Medulla oblongata (tissue), 1 donor: ENCODE measurements around the gene PNPLA1.

Experiments used
- DNase-seq: peaks from one replicate; pipeline ENCODE4 v3.0.0-alpha.2; 2015; ENCODE audit errors: extremely low spot score

The PNPLA1 gene

DNA sequence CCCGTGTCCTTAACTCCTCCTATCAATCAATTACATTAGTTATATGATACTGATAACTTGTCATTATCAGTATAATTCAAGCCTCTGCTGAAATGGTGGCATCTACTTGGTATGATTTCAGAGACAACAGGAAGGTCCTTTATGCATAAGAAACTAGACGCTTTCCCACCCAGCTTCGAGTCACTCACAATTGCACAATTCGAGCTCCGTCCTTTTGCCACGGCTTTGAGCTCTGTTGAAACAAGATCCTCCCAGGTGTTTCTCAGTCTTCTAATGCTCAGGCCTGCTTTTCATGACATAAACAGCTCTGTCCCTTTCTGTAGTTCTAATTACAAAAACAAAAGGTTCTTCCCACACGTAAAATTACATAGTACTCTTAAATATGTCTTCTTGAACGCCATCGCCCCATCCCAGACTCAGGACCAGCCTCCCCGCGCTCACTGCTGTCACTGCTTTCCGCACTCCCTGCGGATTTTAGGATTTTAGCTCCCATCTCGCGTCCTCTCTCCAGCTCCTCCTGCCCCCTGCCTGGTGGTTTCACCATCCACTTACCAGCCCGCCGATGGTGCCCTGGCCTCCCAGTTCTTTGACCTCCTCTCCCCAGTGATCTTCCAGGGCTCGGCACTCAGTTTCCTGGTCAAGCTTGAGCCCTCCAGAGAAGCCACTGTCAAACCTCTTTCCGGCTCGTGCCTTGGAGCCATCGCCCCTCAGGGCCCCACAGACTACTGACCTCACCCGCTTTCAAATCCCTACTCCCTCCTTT is 23.2 kb upstream of the PNPLA1 start:
- DNase-seq: no peak

DNA sequence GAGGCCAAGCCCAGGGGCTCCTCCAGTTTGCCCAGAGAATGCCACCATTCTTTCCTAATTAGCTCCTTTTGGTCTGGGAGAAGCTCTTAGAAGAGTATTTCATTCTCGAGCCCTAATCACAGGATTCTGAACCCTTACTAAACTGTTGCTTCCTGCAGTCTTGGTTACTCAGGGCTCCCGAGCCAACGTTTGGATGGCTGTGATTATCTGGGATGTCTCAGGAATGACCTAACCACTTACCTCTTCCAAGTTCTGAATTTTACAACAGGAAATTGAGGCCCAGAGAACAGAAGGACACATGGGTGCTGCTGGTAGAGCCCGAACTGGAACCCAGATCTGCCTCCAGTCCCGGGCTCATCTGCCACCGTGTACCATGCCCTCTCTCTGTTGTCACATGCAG is 22.2 kb upstream of the PNPLA1 start:
- no peak for DNase-seq

DNA sequence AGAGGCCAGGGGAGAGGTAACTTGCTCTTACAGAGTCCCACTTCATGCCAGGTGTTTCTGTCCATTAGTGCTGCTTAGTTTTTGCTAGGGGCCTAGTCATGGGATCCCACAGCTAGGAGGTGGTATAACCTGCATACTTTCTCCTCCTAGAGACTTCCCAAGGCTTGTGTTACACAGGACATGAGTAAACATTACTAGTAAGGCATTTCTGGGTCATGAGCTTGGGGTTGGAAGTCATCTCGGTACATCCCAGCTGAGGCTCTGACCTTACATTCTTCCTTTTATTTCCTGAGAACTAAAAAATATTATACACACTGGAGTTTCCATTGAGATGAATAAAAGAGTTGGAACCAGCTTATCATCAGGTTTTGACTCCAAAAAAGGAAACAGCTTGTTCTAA is 20.9 kb upstream of the PNPLA1 start:
- DNase-seq: no peak

DNA sequence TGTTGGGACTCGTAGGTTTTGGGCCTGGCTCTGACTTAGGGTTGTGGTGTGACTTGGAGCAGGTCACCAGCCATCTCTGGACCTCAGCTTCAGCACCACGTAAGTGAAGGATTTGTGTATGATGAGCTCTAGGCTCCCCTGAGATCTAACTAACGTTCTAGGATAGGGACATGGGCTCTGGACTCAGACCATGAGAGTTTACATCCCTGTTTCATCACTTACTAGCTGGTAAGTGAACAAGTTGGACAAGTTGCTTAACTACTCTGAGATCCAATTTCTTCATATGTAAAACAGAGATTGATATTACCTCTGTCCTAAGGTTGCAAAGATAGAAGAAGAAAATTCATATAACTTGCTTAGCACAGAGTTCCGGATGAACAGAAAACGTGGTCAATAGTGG is 20.3 kb upstream of the PNPLA1 start:
- DNase-seq: no peak

DNA sequence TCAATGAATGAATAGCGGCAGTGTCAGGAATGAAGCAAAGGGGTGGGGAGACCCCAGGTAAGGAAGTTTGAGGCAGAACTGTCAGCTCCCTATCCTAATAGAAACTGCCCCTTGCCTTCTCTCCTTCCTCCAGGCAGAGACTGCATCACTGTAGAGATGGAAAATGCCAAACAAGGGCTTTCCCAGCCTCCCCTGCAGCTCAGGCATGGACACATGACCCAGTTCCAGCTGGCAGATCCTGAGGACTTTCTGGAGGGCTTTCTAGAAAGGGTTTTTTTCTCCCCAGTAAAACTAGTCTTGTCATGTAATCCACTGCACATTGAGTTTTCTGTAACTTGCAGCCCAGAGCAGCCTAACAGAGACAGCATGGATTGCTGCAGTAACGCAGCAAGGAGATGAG is 17.9 kb upstream of the PNPLA1 start:
- no peak for DNase-seq

DNA sequence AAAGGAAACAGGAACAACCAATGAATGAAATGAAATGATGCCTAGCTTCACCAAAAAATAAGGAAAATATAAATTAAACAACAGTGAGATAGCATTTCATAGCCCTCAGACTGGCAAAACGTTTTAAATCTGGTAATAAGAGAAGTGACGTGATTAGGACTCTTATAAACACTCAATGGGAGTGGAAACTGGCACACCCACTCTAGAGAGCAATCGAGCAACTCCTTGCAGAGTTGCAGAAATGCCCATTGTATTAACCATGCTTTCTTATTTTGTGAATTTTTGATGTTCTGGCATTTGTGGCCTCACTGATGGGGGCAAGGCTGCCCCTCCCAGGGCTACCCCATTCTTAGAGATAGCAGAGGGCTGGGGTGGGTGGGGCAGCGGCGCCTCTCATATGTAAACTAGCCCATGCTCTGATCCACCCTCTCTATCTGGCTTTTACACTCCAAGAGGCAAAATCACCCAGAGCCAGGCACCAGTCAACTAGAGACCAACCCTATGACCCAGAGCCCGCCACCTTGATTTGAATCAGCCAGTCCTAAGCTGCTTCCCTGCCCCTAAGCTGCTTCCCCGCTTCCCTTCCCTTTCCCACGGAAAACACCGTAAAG is 6.4 kb upstream of the PNPLA1 start:
- DNase-seq: no peak

DNA sequence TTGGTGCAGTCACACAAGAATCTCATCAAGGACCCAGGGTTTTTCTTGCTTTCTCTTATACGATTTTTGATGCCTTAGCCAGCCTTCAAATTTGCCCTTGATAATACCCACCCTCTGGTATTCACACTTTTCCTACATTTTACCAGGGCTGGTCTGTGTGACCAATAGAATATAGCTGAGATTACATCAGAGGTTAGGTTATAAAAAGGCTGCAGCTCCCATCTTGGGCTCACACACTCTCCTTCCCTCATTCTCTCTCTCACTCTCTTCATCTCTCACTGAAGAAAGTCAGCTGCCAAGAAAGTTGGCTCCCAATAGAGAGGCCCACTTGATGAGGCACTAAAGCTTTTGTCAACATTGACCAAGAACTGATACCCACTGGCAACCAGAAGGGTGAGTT is 4.1 kb upstream of the PNPLA1 start:
- DNase-seq: no peak

DNA sequence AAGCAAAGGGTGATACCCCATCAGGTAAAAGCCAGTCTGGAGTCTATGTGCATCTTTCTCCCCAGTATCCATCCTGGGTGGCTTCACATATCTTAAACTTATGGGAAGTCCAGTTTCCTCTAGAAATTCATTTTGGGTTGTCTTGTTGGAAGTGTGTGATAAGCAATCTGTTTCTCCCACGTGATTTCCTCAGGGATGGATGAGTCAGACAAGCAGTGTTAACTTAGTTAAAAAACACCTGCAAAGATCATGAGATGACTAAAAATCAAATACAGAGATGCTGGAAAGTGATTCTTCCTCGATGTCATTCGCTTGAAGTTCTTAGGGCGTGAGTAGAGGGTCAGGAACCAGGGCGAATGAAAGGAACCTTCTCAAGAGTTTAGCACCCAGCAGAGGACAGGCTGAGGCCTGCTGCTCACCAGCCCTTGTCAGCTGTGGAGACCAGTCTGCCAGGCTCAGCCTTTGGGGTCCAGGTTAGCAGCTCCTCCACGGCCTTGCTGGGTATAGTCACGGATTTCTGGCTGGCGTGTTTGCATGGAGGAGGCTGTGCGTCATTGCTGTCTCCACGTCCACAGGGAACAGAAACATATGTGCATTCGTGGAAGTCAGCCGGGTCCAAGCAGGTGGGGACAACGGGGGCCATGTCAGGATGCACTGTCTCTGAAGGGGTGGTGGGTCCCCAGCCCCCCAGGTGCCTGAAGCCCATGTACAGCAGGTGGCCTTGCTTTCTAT is 2.8 kb upstream of the PNPLA1 start:
- DNase-seq: no peak

DNA sequence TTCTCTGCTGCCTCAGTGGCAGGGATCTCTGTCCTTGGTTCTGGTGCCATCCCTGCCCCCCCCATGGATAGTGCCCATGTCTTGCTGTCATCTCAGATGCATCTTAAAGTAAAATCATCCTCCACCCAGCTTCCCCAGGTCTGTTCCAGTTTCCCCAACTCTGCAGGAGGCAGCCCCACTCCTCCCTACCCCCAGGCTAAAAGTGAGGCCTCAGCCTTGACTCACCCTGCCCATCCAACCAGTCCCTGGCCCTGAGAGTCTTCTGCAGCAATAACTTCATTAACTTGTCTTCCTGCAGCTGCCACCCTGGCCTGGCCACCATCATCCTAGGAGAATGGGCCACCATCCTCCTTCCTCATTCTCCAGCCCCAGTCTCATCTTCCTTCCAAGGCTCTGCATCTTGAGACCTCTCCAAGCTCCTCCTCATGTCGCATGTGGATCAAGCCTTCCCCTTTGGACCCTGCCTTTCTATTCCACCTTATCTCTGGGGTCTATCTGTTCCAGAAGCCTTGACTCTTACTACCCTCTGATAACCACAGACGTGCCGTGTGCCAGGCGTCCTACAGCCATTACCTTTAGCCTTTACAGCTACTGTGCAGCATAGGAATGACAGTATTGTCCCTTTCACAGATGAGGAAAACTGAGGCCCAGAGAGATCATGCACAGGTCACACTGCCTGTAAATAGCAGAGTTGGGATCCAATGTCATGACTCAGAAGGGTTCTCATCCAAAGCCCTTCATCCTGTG is 2.0 kb upstream of the PNPLA1 start:
- no peak for DNase-seq

DNA sequence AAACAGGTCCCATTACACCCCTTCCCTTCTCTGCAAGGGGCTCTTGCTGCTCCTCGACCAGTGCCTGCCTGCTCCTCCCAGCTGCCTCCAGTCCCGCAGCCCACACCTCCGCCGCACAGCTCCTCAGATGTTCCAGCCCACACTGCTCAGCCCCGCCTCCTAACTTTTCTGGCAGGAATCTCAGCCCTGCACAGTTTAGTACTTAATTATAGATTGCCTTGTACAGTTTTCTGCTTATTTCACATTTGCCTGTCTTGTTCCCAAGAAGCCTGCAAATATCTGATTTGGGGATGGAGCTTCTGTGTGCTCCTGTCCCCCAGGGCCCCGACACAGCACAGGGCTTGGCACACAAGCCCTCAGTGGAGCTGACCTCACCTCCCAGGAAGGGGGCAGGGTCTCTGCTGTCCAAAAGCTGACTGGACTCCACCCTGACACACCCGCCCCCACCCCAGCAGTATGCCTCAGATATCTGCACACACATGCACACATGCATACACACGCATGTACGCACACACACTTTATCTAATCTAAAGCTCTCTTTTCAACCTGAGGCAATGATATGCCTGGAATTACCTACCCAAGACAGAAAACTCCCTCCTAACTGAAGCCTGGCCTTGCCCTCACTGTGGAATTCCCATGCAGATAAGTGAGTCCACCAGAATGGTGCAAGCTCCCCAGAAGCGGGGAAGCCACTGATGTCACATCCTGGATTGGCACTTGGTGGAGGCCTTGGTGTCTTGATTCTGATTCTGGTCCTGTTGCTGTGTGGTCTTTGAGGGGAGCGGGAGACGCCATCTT is 1.2 kb upstream of the PNPLA1 start:
- DNase-seq: no peak

DNA sequence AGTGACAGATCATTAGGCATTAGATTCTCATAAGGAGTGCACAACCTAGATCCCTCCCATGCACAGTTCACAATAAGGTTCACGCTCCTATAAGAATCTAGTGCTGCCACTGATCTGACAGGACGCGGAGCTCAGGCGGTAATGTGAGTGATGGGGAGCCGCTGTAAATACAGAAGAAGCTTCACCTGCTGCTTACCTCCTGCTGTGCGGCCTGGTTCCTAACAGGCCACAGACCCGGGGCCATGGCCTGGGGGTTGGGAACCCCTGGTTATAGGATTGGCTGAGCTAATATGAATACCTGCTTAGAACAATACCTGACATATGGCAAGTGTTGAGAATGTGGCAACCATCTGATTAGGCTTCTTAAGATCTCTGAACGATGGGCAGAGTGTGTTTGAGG is 2.4 kb downstream of the PNPLA1 start:
- no peak for DNase-seq

DNA sequence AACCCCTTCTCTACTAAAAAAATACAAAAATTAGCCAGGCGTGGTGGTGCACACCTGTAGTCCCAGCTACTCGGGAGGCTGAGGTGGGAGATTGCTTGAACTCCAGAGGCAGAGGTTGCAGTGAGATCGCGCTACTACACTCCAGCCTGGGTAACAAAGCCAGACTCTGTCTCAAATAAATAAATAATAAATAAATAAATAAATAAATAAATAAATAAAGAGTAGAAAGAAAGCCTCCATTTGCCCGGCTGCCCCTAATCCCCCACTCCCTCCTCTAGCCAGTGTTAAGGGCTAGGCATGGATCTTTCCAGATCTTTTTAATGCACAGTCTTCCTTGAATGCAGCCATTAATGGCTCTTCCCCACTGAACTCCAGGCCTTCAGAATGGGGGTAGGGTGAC is 3.2 kb downstream of the PNPLA1 start:
- no peak for DNase-seq

DNA sequence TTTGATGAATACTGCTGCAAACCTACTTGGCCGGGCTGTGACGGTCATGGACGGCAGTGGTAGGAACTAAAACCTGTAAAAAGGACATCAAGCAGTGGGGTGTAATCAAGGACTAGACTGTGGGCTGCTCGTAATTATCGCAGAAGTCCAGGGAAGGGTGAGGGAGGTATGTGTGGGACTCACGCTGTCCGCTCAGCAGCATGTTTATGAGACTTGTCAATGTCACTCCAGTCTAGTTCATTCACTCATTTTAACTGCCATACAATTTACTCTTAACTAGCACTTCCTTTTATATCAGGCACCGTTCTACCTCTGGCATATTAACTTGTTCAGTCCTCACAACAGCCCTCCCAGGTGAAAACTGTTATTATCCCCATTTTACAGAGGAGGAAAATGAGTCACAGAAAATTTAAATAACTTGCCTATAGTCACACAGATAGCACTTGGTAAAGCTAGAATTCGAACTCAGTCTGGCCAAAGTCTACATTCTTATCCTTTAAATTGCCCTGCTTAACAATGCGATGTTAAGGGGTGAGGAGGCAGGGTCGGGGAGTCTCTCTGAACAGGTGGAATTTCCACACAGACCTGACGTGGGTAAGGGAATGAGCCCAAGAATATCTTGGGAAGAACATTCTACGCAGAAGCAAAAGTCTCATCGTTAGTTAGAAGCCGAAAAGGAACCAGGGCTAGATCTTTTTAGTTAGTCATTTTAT is 4.1 kb downstream of the PNPLA1 start:
- no peak for DNase-seq

DNA sequence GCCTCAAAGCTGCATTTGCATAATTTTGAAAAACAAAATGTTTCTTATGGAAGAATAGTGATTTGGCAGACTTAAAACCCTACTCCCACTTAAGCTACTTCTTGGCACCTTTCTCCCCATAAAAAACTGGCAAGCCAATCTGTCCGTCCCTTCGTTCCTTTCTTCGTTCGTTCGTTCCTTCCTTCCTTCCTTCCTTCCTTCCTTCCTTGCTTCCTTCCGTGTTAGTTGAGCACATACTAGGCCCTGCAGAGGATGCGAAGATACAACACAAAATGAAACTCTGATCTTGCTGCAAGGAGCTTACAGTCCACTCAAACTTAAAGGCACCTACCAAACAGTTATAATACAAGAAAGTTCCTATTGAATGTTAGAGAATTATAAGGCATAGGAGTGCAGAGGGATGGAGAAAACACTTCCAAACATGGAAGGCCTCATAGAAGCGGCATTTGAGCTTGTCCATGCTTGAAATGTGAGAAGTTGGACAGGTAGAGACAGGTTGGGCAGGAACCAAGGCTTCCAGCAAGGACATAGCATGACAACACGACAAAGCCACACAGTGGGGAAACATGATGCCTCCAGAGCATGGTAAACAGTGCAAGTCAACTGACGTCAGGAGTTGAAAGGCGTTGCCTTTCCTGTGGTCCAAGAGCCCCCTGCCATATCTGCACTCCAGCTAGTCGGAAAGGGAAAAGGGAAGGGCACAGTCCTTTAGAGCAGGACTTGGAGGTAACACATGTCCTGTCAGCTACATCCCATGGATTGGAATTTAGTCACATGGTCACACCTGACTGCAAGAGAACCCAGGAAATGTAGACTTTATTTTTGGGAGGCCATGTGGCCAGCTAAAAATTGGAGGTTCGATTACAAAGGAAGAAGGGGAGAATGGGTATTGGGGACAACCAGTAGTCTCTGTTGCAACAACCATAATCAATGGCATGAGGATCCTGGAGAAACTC is 7.0 kb downstream of the PNPLA1 start:
- no peak for DNase-seq

DNA sequence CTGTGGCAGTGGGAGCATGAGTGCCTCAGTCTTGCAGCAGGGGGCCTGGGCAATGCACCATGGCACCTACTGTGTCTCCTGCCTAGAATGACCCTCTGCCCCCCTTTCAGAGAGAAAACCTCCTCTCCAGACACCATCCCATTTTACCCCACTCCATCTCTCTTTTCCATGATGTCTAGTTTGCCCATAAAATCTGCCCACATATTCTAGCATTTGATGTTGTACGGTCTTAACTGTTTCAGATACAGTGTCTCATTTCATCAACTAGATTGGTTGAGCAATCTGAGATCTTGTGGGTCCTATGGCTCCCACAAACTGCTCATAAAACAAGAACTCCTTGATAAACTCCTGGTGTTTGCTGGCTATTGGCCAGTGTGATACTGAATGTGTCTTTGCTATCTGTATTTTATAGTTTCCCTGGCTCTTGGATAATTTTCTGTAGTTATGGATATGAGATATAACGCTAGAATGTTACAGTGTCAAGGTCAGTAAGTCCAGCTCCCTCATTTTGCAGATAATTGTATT is 8.1 kb downstream of the PNPLA1 start:
- DNase-seq: no peak

DNA sequence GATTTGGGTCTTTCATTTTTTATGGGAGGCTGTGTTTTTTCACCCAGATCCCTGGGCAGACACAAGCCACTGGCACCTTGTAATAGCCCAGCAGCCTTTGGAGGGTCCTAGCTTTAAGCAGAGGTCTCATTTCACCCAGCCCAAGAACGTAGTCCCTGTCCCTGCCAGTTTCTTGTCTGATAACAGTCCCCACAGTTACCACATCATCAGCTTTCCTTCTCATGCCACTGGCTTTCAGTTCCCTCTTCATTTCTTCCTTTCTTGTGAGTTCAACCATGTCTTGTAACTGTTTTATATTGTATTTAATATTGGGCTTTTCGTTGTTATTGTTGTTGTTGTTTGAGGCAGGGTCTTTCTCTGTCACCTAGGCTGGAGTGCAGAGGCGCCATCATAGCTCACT is 10.6 kb downstream of the PNPLA1 start:
- peak; percentile 22 for DNase-seq

DNA sequence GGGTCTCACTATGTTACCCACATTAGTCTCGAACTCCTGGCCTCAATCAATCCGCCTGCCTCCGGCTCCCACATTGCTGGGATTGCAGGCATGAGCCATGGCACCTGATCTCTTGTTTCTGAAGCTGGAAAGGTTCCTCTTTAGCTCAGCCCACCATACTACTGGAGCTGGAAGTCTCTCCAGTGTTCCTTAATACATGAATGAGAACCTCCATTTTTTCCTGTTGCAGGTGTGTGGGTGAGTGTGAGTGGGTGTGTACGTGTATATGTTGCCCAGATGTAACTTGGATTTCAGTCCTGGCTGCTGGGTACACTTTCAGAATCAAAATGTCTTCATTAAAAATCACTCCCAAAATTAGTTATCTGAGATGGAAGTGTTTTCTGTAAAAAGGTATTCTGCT is 11.1 kb downstream of the PNPLA1 start:
- DNase-seq: no peak

DNA sequence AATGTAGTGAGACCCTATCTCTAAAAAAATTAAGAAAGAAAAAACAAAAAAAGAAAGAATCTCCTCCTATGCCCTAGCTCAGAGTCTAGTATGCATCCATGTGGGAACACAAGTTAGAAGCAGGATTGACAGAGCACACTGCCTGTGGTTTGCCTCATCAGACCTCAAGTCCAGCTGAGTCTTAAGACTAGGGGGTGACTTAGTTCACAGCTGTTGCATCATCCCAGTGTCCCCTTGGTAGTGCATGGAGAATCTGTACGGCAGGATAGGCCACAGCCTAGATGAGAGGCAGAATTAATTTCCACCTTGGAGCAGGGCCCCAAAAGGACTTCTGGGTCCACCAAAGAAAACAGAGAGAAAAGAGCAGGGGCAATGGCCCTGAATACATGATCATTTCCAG is 13.7 kb downstream of the PNPLA1 start:
- no peak for DNase-seq

DNA sequence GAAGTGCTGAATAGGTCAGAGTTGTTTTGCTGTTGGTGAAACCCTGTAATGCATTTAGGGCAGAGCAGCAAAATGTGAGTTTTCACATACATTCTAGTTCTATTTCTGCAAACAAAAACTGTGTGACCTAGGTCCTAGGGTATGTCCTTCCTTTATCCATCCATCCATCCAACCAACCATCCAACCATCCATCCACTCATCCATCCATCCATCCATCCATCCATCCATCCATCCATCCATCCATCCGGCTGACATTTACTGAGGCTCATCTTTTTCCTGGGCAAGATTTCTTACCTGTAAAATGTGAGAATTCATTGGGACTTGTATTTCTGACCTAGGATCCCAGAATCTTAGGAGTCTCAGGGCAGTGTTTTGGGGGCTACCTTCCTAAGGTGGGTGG is 14.5 kb downstream of the PNPLA1 start:
- DNase-seq: no peak
